Loucy (cell line): Measurements from ENCODE around the gene SLC38A1.

Source experiments
- EZH2phosphoT487 ChIP-seq: fragments of 200-600 bp; IDR thresholded peaks from 2 replicates; pipeline ENCODE4 v1.6.1; 2018; ENCODE audit warnings: antibody characterized with exemption, mild to moderate bottlenecking, moderate library complexity, borderline replicate concordance
- TF ChIP-seq, protein P1 (sequence below): fragments of 200-600 bp; sonication (generic); conservative IDR thresholded peaks from 2 replicates; pipeline ENCODE4 v1.5.1; 2014; ENCODE audit warnings: mild to moderate bottlenecking, antibody characterized with exemption, low read length

DNA sequence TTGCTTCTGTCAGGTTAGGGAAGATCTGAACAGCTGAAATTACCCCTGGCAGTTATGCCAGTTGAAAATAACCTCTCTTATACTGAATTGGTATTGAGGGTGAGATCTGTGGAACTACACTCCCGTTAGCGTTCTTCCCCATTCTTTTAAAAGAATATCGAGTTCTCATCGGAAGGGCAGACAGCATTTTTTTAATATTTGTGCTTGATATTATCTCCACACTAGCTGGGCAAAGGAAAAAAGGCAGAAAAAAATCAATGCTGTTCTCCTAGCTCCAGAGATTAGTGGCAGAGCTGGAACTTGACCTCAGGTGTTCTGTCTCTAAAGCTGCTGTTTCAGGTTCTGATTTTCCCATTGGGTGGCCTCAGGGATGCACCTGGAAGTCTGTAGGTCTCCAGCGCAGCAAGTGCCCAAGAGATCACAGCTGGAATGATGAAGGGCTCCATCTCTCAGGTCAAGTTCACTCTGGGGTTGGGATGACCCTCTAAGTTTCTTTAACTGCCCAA, 67.5 kb downstream of the SLC38A1 start:
- TF ChIP-seq, protein P1, sequence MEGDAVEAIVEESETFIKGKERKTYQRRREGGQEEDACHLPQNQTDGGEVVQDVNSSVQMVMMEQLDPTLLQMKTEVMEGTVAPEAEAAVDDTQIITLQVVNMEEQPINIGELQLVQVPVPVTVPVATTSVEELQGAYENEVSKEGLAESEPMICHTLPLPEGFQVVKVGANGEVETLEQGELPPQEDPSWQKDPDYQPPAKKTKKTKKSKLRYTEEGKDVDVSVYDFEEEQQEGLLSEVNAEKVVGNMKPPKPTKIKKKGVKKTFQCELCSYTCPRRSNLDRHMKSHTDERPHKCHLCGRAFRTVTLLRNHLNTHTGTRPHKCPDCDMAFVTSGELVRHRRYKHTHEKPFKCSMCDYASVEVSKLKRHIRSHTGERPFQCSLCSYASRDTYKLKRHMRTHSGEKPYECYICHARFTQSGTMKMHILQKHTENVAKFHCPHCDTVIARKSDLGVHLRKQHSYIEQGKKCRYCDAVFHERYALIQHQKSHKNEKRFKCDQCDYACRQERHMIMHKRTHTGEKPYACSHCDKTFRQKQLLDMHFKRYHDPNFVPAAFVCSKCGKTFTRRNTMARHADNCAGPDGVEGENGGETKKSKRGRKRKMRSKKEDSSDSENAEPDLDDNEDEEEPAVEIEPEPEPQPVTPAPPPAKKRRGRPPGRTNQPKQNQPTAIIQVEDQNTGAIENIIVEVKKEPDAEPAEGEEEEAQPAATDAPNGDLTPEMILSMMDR, result no peak
- TF ChIP-seq EZH2phosphoT487, result no peak
